Caco-2 (cell line): ENCODE results near the gene ADGRV1. TPM values are rescaled to one million over a fixed set of nuclear protein-coding genes. Genes with fewer than 3 reads are reported as not detected.

Source experiments
- BruUV-seq: library from RNA; stranded (reverse); fragments of 400-500 nt; replicated peaks from 2 replicates; lab custom pipeline; 2021; lab: Mats Ljungman, UMichigan
- CTCF ChIA-PET: fragments of 300-600 bp; sonication (Branson Sonifier 250); formaldehyde crosslinking; loops from one replicate; lab custom pipeline; 2022; ENCODE audit warnings: antibody characterized with exemption; lab: Charles Lee
- POLR2A ChIA-PET: fragments of 300-600 bp; sonication (Branson Sonifier 250); formaldehyde crosslinking; loops from one replicate; lab custom pipeline; 2022; ENCODE audit warnings: antibody characterized with exemption; lab: Charles Lee
- DNase-seq, 2 experiments: peaks; one replicate each; pipeline versions ENCODE4 v3.0.0 to v3.0.0-alpha.2; 2020 to 2022
- H3K27me3 ChIP-seq: replicated peaks from 2 replicates; pipeline ENCODE4 v1.6.0; 2011; ENCODE audit warnings: low read length; ENCODE audit not compliant: control insufficient read depth, insufficient read depth
- H3K36me3 ChIP-seq: 2 replicates; pipeline ENCODE4 v1.5.1; 2011; ENCODE audit warnings: low read length; ENCODE audit not compliant: control insufficient read depth, insufficient read depth
- H3K4me1 ChIP-seq: fragments of 250-450 bp; sonication (Bioruptor Pico); 2 replicates; pipeline ENCODE4 v1.5.1; 2020; ENCODE audit warnings: mild to moderate bottlenecking
- H3K4me3 ChIP-seq: 2 replicates; pipeline ENCODE4 v1.5.1; 2011; ENCODE audit warnings: low read depth, mild to moderate bottlenecking, control low read depth, low read length
- H3K9me3 ChIP-seq: fragments of 250-450 bp; sonication (Bioruptor Pico); 2 replicates; pipeline ENCODE4 v1.5.1; 2020; ENCODE audit warnings: mild to moderate bottlenecking, moderate library complexity
- H3K27ac Mint-ChIP-seq: one replicate; pipeline ENCODE4 v1.8.0; 2022; ENCODE audit warnings: mixed read lengths; ENCODE audit not compliant: unreplicated experiment
- H3K27me3 Mint-ChIP-seq: one replicate; pipeline ENCODE4 v1.8.0; 2022; ENCODE audit warnings: mixed read lengths; ENCODE audit not compliant: insufficient read depth, unreplicated experiment
- H3K36me3 Mint-ChIP-seq: one replicate; pipeline ENCODE4 v1.8.0; 2022; ENCODE audit warnings: mild to moderate bottlenecking, mixed read lengths; ENCODE audit not compliant: insufficient read depth, unreplicated experiment
- H3K4me1 Mint-ChIP-seq: one replicate; pipeline ENCODE4 v1.8.0; 2022; ENCODE audit warnings: low read depth, mixed read lengths; ENCODE audit not compliant: unreplicated experiment
- H3K4me3 Mint-ChIP-seq: one replicate; pipeline ENCODE4 v1.8.0; 2022; ENCODE audit warnings: mild to moderate bottlenecking, moderate library complexity, mixed read lengths; ENCODE audit not compliant: unreplicated experiment
- H3K9me3 Mint-ChIP-seq: one replicate; pipeline ENCODE4 v1.8.0; 2022; ENCODE audit warnings: mixed read lengths; ENCODE audit not compliant: unreplicated experiment
- intact Hi-C: fragments of 100-400 bp; cut with micrococcal nuclease; formaldehyde crosslinking; loops from one replicate; pipeline ENCODE4 v1.10.0; 2022; ENCODE audit not compliant: unreplicated experiment
- total RNA-seq: library from RNA; stranded (reverse); gene quantifications from 2 replicates; pipeline ENCODE4 v1.2.3, GENCODE V29; 2022
- TF ChIP-seq, protein P1 (sequence below), 2 experiments: fragments of 200-600 bp in 1 of 2; IDR thresholded peaks; 1 replicate in 1 of 2; 2 replicates in 1 of 2; pipeline versions ENCODE4 v1.5.1 to v1.8.0; 2011 to 2022; ENCODE audit warnings: antibody characterized with exemption in 1 of 2, control low read depth in 1 of 2, inconsistent platforms in 1 of 2, low read depth in 1 of 2, low read length in 1 of 2, mild to moderate bottlenecking in 1 of 2, moderate library complexity in 1 of 2; ENCODE audit not compliant: insufficient read depth in 1 of 2, severe bottlenecking in 1 of 2, unreplicated experiment in 1 of 2

The ADGRV1 gene
- total RNA-seq, 1 experiment from 2014 or later: 23.2 TPM

DNA sequence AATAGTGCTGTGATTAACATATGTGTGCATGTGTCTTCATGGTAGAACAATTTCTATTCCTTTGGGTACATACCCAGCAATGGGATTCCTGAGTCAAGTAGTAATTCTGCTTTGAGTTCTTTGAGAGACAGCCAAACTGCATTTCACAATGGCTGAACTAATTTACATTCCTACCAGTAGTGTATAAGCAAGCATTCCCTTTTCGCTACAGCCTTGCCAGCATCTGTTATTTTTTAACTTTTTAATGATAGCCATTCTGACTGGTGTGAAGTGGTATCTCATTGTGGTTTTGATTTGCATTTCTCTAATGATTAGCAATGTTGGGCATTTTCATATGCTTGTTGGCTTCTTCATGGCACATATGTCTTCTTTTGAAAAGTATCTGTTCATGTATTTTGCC, 516.0 kb downstream of the ADGRV1 start:
- intact Hi-C loops: no loop called here
- H3K4me3 ChIP-seq: no peak overlapping the region
- H3K36me3 ChIP-seq: no peaks in the 10 kb centered on the region
- TF ChIP-seq, protein P1, sequence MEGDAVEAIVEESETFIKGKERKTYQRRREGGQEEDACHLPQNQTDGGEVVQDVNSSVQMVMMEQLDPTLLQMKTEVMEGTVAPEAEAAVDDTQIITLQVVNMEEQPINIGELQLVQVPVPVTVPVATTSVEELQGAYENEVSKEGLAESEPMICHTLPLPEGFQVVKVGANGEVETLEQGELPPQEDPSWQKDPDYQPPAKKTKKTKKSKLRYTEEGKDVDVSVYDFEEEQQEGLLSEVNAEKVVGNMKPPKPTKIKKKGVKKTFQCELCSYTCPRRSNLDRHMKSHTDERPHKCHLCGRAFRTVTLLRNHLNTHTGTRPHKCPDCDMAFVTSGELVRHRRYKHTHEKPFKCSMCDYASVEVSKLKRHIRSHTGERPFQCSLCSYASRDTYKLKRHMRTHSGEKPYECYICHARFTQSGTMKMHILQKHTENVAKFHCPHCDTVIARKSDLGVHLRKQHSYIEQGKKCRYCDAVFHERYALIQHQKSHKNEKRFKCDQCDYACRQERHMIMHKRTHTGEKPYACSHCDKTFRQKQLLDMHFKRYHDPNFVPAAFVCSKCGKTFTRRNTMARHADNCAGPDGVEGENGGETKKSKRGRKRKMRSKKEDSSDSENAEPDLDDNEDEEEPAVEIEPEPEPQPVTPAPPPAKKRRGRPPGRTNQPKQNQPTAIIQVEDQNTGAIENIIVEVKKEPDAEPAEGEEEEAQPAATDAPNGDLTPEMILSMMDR (IDR thresholded peaks at IDR 0.05; ENCODE audit: insufficient read depth in 1 of 2, low read depth in 1 of 2, low read length in 1 of 2, severe bottlenecking in 1 of 2, unreplicated experiment in 1 of 2): peak in 1 of 2 experiments; percentile 1
- no peak overlapping the region for H3K4me3 Mint-ChIP-seq
- ChIA-PET CTCF (no interaction called here), POLR2A (no interaction called here)
- no peaks in the 10 kb centered on the region for H3K4me1 Mint-ChIP-seq
- DNase-seq: peak in 1 of 2 experiments; percentile 18
- no peaks in the 10 kb centered on the region for H3K36me3 Mint-ChIP-seq
- BruUV-seq: no TSS peak
- H3K27ac Mint-ChIP-seq: no peak overlapping the region
- no peaks in the 10 kb centered on the region for H3K9me3 Mint-ChIP-seq
- H3K9me3 ChIP-seq: no peaks in the 10 kb centered on the region
- no peaks in the 10 kb centered on the region for H3K27me3 Mint-ChIP-seq
- H3K27me3 ChIP-seq: no peaks in the 10 kb centered on the region
- no peaks in the 10 kb centered on the region for H3K4me1 ChIP-seq

DNA sequence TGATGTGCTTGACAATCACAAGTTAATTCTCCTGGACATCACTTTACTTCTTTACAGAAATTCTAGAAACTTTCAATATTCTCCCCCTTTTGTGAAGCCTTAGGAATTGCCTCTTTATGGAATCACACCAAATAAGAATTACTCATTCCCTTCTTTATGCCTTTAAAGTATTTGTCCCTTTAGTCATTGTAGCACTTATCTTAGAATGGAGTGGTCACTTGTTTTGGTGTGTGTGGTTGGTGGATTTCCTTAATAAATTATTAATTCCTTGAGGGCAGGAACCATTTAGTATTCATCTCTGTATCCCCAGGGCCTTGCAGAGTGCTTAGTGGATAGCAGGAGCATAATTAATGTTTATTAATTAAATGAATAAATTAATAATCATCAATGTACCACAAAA, 517.5 kb downstream of the ADGRV1 start:
- H3K27ac Mint-ChIP-seq: no peak overlapping the region
- H3K4me1 Mint-ChIP-seq: no peaks in the 10 kb centered on the region
- CTCF ChIA-PET: no interaction called here
- no peaks in the 10 kb centered on the region for H3K27me3 Mint-ChIP-seq
- H3K9me3 Mint-ChIP-seq: no peaks in the 10 kb centered on the region
- TF ChIP-seq, protein P1 (IDR thresholded peaks at IDR 0.05; ENCODE audit: insufficient read depth in 1 of 2, low read depth in 1 of 2, low read length in 1 of 2, severe bottlenecking in 1 of 2, unreplicated experiment in 1 of 2): no peak
- intact Hi-C loops: no loop called here
- H3K4me3 ChIP-seq: no peak overlapping the region
- no peaks in the 10 kb centered on the region for H3K27me3 ChIP-seq
- no peaks in the 10 kb centered on the region for H3K4me1 ChIP-seq
- POLR2A ChIA-PET: no interaction called here
- H3K4me3 Mint-ChIP-seq: no peak overlapping the region
- no peak for DNase-seq
- H3K36me3 ChIP-seq: no peaks in the 10 kb centered on the region
- BruUV-seq: no TSS peak
- no peaks in the 10 kb centered on the region for H3K9me3 ChIP-seq
- no peaks in the 10 kb centered on the region for H3K36me3 Mint-ChIP-seq

DNA sequence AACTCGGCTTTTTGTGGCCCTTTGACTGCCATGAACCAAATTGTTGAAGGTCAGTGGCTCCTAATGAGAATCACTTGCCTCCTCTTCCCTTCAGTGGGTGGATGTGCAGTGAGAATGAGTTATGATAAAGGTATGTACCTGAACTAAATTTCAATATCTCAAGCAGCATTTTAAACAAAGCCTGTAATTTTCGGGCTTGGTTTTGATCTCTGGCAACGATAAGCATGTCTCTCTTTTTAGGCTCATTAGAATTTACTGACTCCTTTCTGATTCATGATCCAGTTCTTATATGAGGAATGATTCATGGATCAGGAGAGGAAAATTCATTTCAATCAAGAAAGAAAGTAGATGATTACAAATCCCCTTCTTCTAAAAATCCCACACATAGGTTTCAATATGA, 519.0 kb downstream of the ADGRV1 start:
- no peak overlapping the region for H3K27ac Mint-ChIP-seq
- H3K4me3 Mint-ChIP-seq: no peak overlapping the region
- POLR2A ChIA-PET: no interaction called here
- no peaks in the 10 kb centered on the region for H3K36me3 Mint-ChIP-seq
- no peak for DNase-seq
- Histone ChIP-seq H3K9me3 (no peaks in the 10 kb centered on the region), H3K36me3 (no peaks in the 10 kb centered on the region), H3K4me3 (no peak overlapping the region), H3K4me1 (no peaks in the 10 kb centered on the region), H3K27me3 (no peaks in the 10 kb centered on the region)
- no peaks in the 10 kb centered on the region for H3K4me1 Mint-ChIP-seq
- no TSS peak for BruUV-seq
- CTCF ChIA-PET: no interaction called here
- intact Hi-C loops: no loop called here
- no peaks in the 10 kb centered on the region for H3K9me3 Mint-ChIP-seq
- TF ChIP-seq, protein P1 (IDR thresholded peaks at IDR 0.05; ENCODE audit: insufficient read depth in 1 of 2, low read depth in 1 of 2, low read length in 1 of 2, severe bottlenecking in 1 of 2, unreplicated experiment in 1 of 2): no peak
- H3K27me3 Mint-ChIP-seq: no peaks in the 10 kb centered on the region
